Activated CD4-positive, alpha-beta T cell treated with anti-CD3 and anti-CD28 coated beads for 48 hours (primary cell): ENCODE results near the gene INTS15.
"Not testable (repeated sequence)": the region's sequence is repeated elsewhere in the genome, so short reads cannot be mapped to it uniquely, and the experiment has no call there.

Source experiments
- DNase-seq: peaks from one replicate; pipeline ENCODE4 v3.0.0-alpha.2; 2020

The INTS15 gene

GRCh38 chr7:6577369-6578113 lies 12.3 kb upstream of the INTS15 start, which contains the start of gene ZDHHC4:
TSS of gene ZDHHC4 (plus strand) at chr7:6577454. CDS start at chr7:6580562, 3,108 bp downstream.
- DNase-seq, result peak; percentile 92

GRCh38 chr7:6578114-6579084 lies 11.4 kb upstream of the INTS15 start:
- DNase-seq, result no peak

- DNase-seq, result no peak
These were observed 10.4 kb upstream of the INTS15 start for GRCh38 chr7:6579446-6579845.

DNA sequence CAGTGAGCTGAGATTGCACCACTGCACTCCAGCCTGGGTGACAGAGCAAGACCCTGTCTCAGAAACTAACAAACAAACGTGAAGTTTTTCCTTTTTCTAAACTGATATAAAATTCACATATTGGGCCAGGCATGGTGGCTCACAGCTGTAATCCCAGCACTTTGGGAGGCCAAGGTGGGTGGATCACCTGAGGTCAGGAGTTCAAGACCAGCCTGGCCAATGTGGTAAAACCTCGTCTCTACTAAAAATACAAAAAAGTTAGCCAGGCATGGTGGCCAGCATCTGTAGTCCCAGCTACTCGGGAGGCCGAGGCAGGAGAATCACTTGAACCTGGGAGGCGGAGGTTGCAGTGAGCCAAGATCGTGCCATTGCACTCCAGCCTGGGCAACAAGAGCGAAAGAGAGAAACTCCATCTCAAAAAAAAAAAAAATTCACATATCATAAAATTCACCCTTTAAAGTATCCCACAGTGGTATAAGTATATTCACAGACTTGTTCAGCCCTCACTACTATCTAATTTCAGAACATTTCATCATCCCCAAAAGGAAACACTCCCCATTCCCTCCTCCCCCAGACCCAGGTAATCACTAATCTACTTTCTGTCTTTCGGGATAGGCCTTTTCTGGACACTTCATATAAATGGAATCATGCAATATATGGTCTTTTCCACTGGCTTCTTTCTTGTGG lies 3.9 kb upstream of the INTS15 start:
- not testable (repeated sequence) for DNase-seq

DNA sequence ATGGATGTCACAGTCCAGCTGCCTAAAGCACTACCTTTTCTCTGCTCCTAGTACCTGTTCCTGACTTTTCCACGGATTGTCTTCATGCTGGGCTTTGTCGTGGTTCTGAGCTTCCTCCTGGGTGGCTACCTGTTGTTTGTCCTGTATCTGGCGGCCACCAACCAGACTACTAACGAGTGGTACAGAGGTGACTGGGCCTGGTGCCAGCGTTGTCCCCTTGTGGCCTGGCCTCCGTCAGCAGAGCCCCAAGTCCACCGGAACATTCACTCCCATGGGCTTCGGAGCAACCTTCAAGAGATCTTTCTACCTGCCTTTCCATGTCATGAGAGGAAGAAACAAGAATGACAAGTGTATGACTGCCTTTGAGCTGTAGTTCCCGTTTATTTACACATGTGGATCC lies 1.3 kb upstream of the INTS15 start:
- no peak for DNase-seq

DNA sequence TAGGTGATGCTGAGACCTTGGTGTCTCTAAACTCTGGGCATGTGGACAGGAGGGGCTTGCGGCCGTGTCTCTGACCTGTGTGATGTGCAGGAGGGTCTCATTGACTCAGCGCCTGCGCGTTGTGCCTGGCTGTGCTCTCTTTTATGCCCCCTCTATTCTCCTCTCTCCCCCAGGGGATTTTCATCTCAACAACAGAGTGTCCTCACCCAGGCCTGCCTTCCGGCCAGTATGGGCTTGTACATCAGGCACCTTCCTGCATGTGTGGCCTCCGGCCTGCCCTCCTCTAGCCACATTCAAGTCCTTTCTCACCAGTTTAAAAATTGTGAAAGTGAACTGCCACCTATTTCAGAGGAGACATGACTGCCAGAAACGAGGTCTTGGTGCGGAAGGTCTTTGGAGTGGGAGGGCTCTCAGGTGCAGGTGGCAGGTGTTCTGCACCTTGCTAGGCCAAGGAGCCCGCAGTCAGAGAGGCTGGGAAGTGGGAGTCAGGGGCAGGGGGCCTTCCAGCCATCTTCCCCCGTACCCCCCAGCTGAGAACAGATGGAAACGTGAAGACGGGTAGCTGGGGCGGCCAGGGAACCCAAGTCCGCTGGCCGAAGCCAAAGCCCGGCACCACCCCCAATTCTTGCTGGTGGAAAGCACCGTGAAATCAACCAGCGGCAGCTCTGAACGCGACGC lies 531 bp upstream of the INTS15 start:
- no peak for DNase-seq

GRCh38 chr7:6590645-6591110 lies 857 bp downstream of the INTS15 start:
- no peak for DNase-seq

GRCh38 chr7:6600093-6600492 lies 10.3 kb downstream of the INTS15 start:
- no peak for DNase-seq

- no peak for DNase-seq
These were observed 14.6 kb downstream of the INTS15 start for GRCh38 chr7:6604458-6604857.

- DNase-seq, result no peak
These were observed 17.2 kb downstream of the INTS15 start for GRCh38 chr7:6606866-6607583.

- no peak for DNase-seq
These were observed 17.8 kb downstream of the INTS15 start for GRCh38 chr7:6607651-6608051.

DNA sequence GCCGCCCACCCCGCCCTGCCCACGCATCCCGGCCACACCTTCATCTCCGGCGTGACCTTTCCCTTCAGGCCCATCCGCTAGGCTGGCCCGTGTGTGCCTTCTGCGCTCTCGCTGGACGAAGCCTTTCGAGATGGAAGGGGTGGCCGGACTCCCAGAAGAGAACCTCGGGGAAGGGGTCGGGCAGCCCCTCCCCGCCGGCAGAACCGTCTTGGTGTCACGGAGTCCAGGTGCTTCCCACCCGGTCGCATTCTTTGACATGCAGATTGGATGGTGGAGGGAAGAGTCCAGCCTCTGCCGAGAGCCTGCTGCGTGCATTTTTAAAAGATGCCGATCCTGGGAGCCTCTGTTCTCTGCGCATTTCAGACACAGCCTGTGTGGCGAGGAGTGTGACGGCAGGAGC lies 18.3 kb downstream of the INTS15 start:
- no peak for DNase-seq

- DNase-seq, result no peak
These were observed 19.0 kb downstream of the INTS15 start for GRCh38 chr7:6608794-6609193.

DNA sequence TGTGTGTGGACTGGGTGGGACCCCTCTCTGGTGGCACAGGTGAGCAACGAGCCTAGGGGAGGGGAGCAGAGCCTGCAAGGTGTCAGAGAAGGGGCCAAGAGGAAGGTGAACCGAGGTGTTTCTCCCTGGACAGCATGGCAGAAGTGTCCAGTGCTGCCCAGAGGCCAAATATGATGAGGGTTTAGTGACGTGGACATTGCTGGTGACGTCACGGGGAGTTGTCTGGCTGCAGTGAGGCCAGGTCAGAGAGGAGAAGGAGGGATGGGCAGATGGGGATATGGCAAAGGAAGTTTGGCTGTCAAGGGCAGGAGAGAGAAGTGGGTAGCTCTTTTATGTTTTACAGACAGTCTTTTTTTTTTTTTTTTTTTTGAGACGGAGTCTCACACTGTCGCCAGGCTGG lies 23.0 kb downstream of the INTS15 start:
- no peak for DNase-seq

GRCh38 chr7:6613706-6614105 lies 23.9 kb downstream of the INTS15 start:
- DNase-seq, result no peak

DNA sequence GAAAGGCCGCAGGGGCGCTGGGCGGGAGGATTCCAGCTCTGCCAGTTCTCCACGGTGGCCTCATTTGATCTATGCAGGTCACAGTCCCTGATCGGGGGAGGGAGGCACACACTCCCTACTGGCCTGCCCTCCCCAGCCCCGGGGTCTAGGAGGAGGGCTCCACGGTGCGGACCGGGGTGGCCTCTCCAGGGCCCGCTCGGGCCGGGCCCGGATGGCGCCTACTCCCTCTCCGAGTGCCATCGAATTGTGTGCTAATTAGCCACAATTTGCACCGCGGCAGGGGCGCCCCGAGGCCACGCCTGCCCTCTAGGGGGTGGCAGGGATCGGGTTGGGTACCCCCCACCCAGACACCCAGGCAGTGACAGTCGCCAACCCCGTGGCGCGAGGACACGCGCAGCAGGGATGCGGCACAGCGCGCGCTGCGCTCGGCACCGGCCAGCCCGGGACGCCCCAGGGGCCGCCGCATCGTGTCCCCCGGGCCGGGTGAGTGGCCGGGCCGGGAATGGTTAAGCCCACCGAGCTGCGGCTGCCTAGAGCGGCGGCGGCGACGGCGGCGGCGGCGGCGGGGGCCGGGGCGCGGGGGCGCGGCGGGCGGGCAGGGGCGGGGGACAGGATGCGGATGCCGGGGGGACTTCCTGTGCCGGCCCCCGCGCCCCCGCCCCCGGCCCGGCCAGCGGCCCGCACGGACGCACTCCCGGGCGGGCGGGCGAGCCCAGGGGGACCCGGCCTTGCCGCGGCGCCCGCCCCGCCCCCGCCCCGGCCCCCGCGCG lies 25.3 kb downstream of the INTS15 start, which contains the start of gene ZNF853:
ZNF853 (plus strand) TSS at position 658 of the 770 bp plus-strand sequence. CDS start 565 bp downstream, outside the sequence.
- DNase-seq, result no peak

- no peak for DNase-seq
These were observed 26.1 kb downstream of the INTS15 start for GRCh38 chr7:6615723-6616555.

GRCh38 chr7:6616854-6617643 lies 27.2 kb downstream of the INTS15 start:
- DNase-seq, result no peak

DNA sequence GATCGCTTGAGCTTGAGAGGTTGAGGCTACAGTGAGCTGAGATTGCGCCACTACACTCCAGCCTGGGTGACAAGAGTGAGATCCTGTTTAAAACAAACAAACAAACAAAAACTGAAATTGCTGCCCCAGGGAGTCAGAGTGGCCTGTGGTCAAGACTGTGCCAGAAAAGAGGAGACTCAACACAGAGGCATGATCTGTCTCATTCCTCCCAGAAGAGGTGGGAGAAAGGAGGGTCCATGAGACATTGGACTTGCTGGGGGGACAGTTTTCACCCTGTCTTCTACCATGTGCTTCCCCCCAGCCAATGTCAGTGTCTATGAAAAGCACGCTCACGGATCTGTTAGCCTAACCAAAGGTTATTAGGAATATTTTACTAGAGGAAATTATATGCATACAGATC lies 28.8 kb downstream of the INTS15 start:
- DNase-seq, result no peak
